Measurements from ENCODE around the gene GLI3.

The GLI3 gene

DNA sequence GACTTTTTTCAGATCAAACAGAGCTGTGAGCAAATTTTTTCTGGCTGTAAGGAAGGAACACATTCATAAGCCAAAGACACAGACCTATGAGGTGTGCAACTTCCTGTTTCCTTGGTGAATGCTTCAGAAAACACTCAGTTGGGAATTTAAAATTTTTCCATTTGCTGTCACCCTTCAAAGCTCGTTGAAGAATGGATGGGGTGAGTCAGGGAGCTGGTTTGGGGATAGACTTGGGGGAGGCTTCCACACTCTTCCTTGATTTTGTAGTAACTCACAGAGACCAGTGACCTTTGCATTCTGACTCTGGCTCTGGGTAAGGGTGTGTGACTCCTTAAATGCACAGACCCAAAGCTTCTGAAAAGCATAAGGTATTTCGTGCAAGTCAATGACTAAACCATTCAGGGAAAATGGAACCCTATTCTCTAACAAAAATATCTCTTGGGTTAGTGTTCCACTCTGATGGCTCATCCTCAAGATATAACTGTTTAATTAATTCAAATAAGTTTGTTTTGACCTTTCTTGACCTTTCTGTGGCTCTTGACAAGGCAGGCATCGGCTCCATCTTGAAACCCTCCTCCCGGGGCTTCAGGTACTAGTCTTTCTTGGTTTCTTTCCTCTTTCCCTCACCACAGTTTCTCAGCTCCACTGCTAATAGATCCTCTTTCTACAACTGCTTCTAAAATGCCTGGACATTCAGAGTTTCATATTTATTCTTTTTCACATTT, 306.3 kb downstream of the GLI3 start:
- Mint-ChIP-seq H3K9me3 (peaks cover 4% of the 10 kb centered on the region), H3K4me3 (no peak overlapping the region), H3K27me3 (ENCODE audit: low read depth, poor library complexity) (peaks cover 3% of the 10 kb centered on the region), H3K4me1 (peaks cover 19% of the 10 kb centered on the region), H3K27ac (no peak overlapping the region), H3K36me3 (ENCODE audit: low read depth) (no peaks in the 10 kb centered on the region)
- TF ChIP-seq, protein P1, sequence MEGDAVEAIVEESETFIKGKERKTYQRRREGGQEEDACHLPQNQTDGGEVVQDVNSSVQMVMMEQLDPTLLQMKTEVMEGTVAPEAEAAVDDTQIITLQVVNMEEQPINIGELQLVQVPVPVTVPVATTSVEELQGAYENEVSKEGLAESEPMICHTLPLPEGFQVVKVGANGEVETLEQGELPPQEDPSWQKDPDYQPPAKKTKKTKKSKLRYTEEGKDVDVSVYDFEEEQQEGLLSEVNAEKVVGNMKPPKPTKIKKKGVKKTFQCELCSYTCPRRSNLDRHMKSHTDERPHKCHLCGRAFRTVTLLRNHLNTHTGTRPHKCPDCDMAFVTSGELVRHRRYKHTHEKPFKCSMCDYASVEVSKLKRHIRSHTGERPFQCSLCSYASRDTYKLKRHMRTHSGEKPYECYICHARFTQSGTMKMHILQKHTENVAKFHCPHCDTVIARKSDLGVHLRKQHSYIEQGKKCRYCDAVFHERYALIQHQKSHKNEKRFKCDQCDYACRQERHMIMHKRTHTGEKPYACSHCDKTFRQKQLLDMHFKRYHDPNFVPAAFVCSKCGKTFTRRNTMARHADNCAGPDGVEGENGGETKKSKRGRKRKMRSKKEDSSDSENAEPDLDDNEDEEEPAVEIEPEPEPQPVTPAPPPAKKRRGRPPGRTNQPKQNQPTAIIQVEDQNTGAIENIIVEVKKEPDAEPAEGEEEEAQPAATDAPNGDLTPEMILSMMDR (IDR thresholded peaks at IDR 0.05) = no peak
- no peak for DNase-seq

DNA sequence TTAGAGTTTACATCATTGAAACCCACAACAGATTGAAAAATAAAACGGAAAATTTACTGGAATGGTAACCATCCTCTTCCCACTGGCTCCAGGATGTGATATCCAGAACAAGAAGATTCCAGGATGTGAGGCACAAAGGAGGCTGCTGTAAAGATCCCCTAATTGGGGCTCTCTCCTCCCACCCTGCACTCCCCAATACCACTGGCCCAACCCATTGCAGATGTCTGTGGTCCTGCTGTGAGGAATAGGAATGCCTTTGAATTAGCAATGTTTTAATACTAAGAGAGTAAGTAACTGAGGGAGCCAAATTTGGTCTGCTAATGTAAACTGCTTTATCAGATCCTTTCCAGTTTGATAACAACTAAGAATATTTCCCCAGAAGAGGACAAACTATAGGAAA, 308.2 kb downstream of the GLI3 start:
- no peak overlapping the region for H3K27ac Mint-ChIP-seq
- peaks cover 5% of the 10 kb centered on the region for H3K27me3 Mint-ChIP-seq (ENCODE audit: low read depth, poor library complexity)
- TF ChIP-seq, protein P1 (IDR thresholded peaks at IDR 0.05) = no peak

DNA sequence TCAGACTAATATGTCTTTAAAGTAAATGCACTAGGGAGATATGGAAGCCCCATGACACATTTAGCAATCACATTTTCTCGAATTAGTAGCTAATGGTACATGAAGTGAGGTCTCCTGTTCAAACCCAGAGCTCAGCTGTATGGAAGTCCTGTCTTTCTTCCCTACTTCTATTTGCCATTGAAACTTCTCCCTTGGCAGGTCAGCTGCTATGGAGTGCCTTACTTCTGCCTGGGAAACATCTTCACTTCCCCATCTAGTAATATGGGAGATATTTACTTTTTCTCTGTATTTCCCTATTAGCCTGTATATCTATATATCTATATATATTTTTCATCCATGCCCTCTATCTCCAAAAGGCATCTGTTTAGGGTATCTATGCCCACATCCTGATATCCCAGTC, 308.8 kb downstream of the GLI3 start:
- Mint-ChIP-seq H3K4me3 (no peak overlapping the region), H3K27me3 (ENCODE audit: low read depth, poor library complexity) (peaks cover 5% of the 10 kb centered on the region), H3K4me1 (peaks cover 31% of the 10 kb centered on the region), H3K27ac (no peak overlapping the region), H3K9me3 (peaks cover 4% of the 10 kb centered on the region), H3K36me3 (ENCODE audit: low read depth) (no peaks in the 10 kb centered on the region)
- TF ChIP-seq, protein P1 (IDR thresholded peaks at IDR 0.05) = no peak
- DNase-seq = no peak

More for the DNA sequence above, 308.2 kb downstream of the GLI3 start:
- no peak overlapping the region for H3K4me3 Mint-ChIP-seq
- no peak for DNase-seq
- H3K4me1 Mint-ChIP-seq = peaks cover 31% of the 10 kb centered on the region
- peaks cover 4% of the 10 kb centered on the region for H3K9me3 Mint-ChIP-seq
- no peaks in the 10 kb centered on the region for H3K36me3 Mint-ChIP-seq (ENCODE audit: low read depth)

DNA sequence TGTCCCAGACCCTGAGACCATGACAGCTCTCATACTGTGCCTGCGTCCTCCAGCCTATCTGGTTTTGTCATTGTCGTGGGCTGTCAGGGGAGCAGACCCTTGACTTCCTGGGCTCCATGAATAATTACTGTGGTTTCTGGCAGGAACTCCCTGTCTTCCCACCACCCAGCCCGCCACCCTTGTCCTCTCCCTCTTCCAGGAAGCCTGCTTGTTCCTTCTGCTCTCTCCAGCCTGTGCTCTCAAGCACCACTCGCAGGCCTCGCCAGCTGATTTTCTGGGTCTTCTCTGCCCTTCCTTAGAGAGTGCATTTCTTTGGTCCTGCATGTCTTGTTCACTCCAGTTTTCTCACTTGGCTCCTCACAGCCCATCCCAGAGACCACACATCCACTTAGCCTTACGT, 309.6 kb downstream of the GLI3 start:
- Mint-ChIP-seq H3K27me3 (ENCODE audit: low read depth, poor library complexity) (peaks cover 2% of the 10 kb centered on the region), H3K4me1 (peaks cover 31% of the 10 kb centered on the region), H3K4me3 (no peak overlapping the region), H3K9me3 (peaks cover 4% of the 10 kb centered on the region), H3K27ac (peak overlapping the region; percentile 8), H3K36me3 (ENCODE audit: low read depth) (no peaks in the 10 kb centered on the region)
- TF ChIP-seq, protein P1 (IDR thresholded peaks at IDR 0.05) = no peak
- DNase-seq = no peak

DNA sequence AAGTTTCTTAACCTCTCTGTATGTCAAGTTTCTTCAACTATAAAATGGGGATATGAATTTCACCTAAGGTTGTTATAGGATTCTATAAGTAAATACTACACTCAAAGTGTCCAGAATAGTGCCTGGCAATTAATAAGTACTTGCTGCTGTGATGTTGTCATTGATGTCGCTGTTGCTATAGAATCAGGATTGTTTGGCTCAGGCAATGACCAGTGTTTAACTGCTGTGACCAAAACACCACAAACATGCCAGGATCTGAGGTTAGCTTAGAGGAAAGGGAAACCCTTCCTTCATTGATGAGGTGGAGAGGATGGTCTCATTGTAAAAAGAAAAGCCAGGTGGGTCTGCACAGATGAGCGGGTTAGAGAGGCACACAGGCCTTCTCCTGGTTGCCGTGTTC, 311.1 kb downstream of the GLI3 start:
- H3K9me3 Mint-ChIP-seq = peaks cover 4% of the 10 kb centered on the region
- peaks cover 2% of the 10 kb centered on the region for H3K27me3 Mint-ChIP-seq (ENCODE audit: low read depth, poor library complexity)
- no peak for DNase-seq
- no peaks in the 10 kb centered on the region for H3K36me3 Mint-ChIP-seq (ENCODE audit: low read depth)
- peaks cover 28% of the 10 kb centered on the region for H3K4me1 Mint-ChIP-seq
- TF ChIP-seq, protein P1 (IDR thresholded peaks at IDR 0.05) = no peak
- peak overlapping the region; percentile 57 for H3K27ac Mint-ChIP-seq
- no peak overlapping the region for H3K4me3 Mint-ChIP-seq

DNA sequence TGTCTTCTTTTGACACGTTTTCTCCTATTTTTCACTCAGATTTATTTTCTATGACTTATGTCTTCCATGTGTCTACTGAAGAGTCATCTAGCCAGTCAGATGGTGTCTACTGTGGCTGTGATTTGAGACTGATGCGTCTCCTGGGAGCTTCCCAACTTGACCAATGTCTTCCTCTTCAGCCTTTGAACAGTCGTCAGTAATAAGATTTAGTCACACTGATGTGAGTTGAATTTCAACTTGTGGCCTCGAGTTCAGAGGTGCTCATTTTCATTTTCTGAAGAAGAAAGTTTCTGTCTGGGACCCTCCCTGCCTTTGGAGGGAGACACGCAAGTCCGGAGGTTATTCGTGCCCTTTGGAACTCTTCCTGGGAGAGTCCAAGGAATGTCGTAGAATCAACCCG, 312.2 kb downstream of the GLI3 start:
- TF ChIP-seq, protein P1 (IDR thresholded peaks at IDR 0.05) = no peak
- Mint-ChIP-seq H3K27ac (peak overlapping the region; percentile 12), H3K9me3 (peaks cover 3% of the 10 kb centered on the region), H3K4me3 (no peak overlapping the region), H3K27me3 (ENCODE audit: low read depth, poor library complexity) (peaks cover 6% of the 10 kb centered on the region), H3K36me3 (ENCODE audit: low read depth) (no peaks in the 10 kb centered on the region), H3K4me1 (peaks cover 27% of the 10 kb centered on the region)
- no peak for DNase-seq
